H9 (cell line): ENCODE data around the gene MRPL36. TPM values are rescaled to one million over a fixed set of nuclear protein-coding genes. Genes with fewer than 3 reads are reported as not detected.
"Not testable (repeated sequence)": the region's sequence is repeated elsewhere in the genome, so short reads cannot be mapped to it uniquely, and the experiment has no call there.

Experiments used
- DNase-seq: peaks from one replicate; pipeline ENCODE4 v3.0.0-alpha.2; 2017
- H2AFZ ChIP-seq: one replicate; pipeline ENCODE4 v1.6.1; 2013; ENCODE audit warnings: mild to moderate bottlenecking, low read length, control low read depth, moderate library complexity
- H2AK5ac ChIP-seq: 2 replicates; pipeline ENCODE4 v1.6.1; 2013; ENCODE audit warnings: low read length, control low read depth, mixed read lengths; ENCODE audit not compliant: insufficient read length
- H2BK120ac ChIP-seq: one replicate; pipeline ENCODE4 v1.6.1; 2013; ENCODE audit warnings: low read depth, mild to moderate bottlenecking, low read length, control low read depth, inconsistent platforms; ENCODE audit not compliant: poor library complexity, severe bottlenecking
- H2BK12ac ChIP-seq: 2 replicates; pipeline ENCODE4 v1.6.1; 2013; ENCODE audit warnings: low read length, control low read depth, mixed read lengths, low read depth; ENCODE audit not compliant: insufficient read length
- H2BK15ac ChIP-seq: 2 replicates; pipeline ENCODE4 v1.6.1; 2013; ENCODE audit warnings: low read depth, low read length, control low read depth
- H2BK20ac ChIP-seq: one replicate; pipeline ENCODE4 v1.6.1; 2013; ENCODE audit warnings: low read depth, mild to moderate bottlenecking, low read length, control low read depth, inconsistent platforms; ENCODE audit not compliant: poor library complexity, severe bottlenecking
- H2BK5ac ChIP-seq: 2 replicates; pipeline ENCODE4 v1.6.1; 2013; ENCODE audit warnings: low read length, control low read depth, mixed read lengths; ENCODE audit not compliant: insufficient read length
- H3K14ac ChIP-seq: 2 replicates; pipeline ENCODE4 v1.6.1; 2013; ENCODE audit warnings: low read length, control low read depth; ENCODE audit not compliant: insufficient read depth
- H3K18ac ChIP-seq: 2 replicates; pipeline ENCODE4 v1.6.1; 2013; ENCODE audit warnings: low read depth, mild to moderate bottlenecking, mixed read lengths, low read length, control low read depth; ENCODE audit not compliant: insufficient read length
- H3K23ac ChIP-seq: 2 replicates; pipeline ENCODE4 v1.6.1; 2013; ENCODE audit warnings: low read length, control low read depth, mixed read lengths, low read depth; ENCODE audit not compliant: insufficient read length
- H3K23me2 ChIP-seq: 2 replicates; pipeline ENCODE4 v1.6.1; 2013; ENCODE audit warnings: low read depth, mild to moderate bottlenecking, mixed read lengths, low read length, control low read depth; ENCODE audit not compliant: insufficient read length, poor library complexity, severe bottlenecking
- H3K27ac ChIP-seq: 2 replicates; pipeline ENCODE4 v1.5.1; 2013; ENCODE audit warnings: low read length, control low read depth, mixed read lengths, low read depth; ENCODE audit not compliant: insufficient read length
- H3K27me3 ChIP-seq: 2 replicates; pipeline ENCODE4 v1.6.1; 2013; ENCODE audit warnings: low read length, control low read depth, inconsistent platforms; ENCODE audit not compliant: insufficient read depth
- H3K4ac ChIP-seq: 2 replicates; pipeline ENCODE4 v1.6.1; 2013; ENCODE audit warnings: low read depth, mild to moderate bottlenecking, control low read depth, inconsistent platforms, low read length, moderate library complexity
- H3K4me1 ChIP-seq: 2 replicates; pipeline ENCODE4 v1.6.1; 2013; ENCODE audit warnings: low read length, control low read depth, inconsistent platforms; ENCODE audit not compliant: insufficient read depth
- H3K4me2 ChIP-seq: 2 replicates; pipeline ENCODE4 v1.6.1; 2013; ENCODE audit warnings: low read length, control low read depth, mixed read lengths; ENCODE audit not compliant: insufficient read length, insufficient read depth
- H3K56ac ChIP-seq: 2 replicates; pipeline ENCODE4 v1.6.1; 2013; ENCODE audit warnings: low read depth, mild to moderate bottlenecking, mixed read lengths, low read length, control low read depth; ENCODE audit not compliant: insufficient read length
- H3K79me1 ChIP-seq: 2 replicates; pipeline ENCODE4 v1.6.1; 2013; ENCODE audit warnings: low read depth, mild to moderate bottlenecking, moderate library complexity, low read length, control low read depth, inconsistent platforms; ENCODE audit not compliant: insufficient read depth, poor library complexity, severe bottlenecking
- H3K79me2 ChIP-seq: 2 replicates; pipeline ENCODE4 v1.6.1; 2013; ENCODE audit warnings: low read length, control low read depth, inconsistent platforms; ENCODE audit not compliant: insufficient read depth
- H3K9ac ChIP-seq: 2 replicates; pipeline ENCODE4 v1.6.1; 2013; ENCODE audit warnings: low read length, control low read depth, mixed read lengths; ENCODE audit not compliant: insufficient read length; ENCODE audit errors: extremely low read depth
- H3K9me3 ChIP-seq: one replicate; pipeline ENCODE4 v1.6.1; 2013; ENCODE audit warnings: low read depth, low read length, inconsistent platforms; ENCODE audit not compliant: control insufficient read depth
- H3T11ph ChIP-seq: one replicate; pipeline ENCODE4 v1.6.1; 2013; ENCODE audit warnings: mild to moderate bottlenecking, low read length, control low read depth, inconsistent platforms
- H4K20me1 ChIP-seq: one replicate; pipeline ENCODE4 v1.6.1; 2013; ENCODE audit not compliant: control insufficient read depth, insufficient read length, insufficient read depth
- H4K5ac ChIP-seq: 2 replicates; pipeline ENCODE4 v1.6.1; 2013; ENCODE audit warnings: low read depth, mild to moderate bottlenecking, mixed read lengths, low read length, control low read depth; ENCODE audit not compliant: insufficient read length
- H4K8ac ChIP-seq: replicated peaks from 2 replicates; pipeline ENCODE4 v1.6.1; 2013; ENCODE audit warnings: low read length, control low read depth, mixed read lengths, low read depth; ENCODE audit not compliant: insufficient read length
- H4K91ac ChIP-seq: 2 replicates; pipeline ENCODE4 v1.6.1; 2013; ENCODE audit warnings: low read depth, mild to moderate bottlenecking, moderate library complexity, mixed read lengths, low read length, control low read depth; ENCODE audit not compliant: insufficient read length
- H3K27ac Mint-ChIP-seq, 3 experiments: 2 replicates in 2 of 3; 3 replicates in 1 of 3; pipeline ENCODE4 v1.8.0; 2020 to 2021; ENCODE audit warnings: mixed read lengths in 3 of 3, mild to moderate bottlenecking in 1 of 3, moderate library complexity in 1 of 3
- H3K27me3 Mint-ChIP-seq: 2 replicates; pipeline ENCODE4 v1.8.0; 2021; ENCODE audit warnings: low read depth, mild to moderate bottlenecking, moderate library complexity, mixed read lengths
- H3K36me3 Mint-ChIP-seq, 3 experiments: 2 replicates in 2 of 3; 3 replicates in 1 of 3; pipeline ENCODE4 v1.8.0; 2020 to 2021; ENCODE audit warnings: low read depth in 3 of 3, mixed read lengths in 3 of 3; ENCODE audit not compliant: insufficient read depth in 1 of 3
- H3K4me1 Mint-ChIP-seq, 2 experiments: 2 replicates each; pipeline ENCODE4 v1.8.0; 2020; ENCODE audit warnings: mixed read lengths in 2 of 2
- H3K4me3 Mint-ChIP-seq, 2 experiments: 2 replicates in 1 of 2; 3 replicates in 1 of 2; pipeline ENCODE4 v1.8.0; 2020 to 2021; ENCODE audit warnings: mild to moderate bottlenecking in 2 of 2, mixed read lengths in 2 of 2, moderate library complexity in 1 of 2
- H3K9me3 Mint-ChIP-seq, 2 experiments: 2 replicates in 1 of 2; 3 replicates in 1 of 2; pipeline ENCODE4 v1.8.0; 2020; ENCODE audit warnings: mild to moderate bottlenecking in 2 of 2, mixed read lengths in 2 of 2, moderate library complexity in 1 of 2
- WGBS: extraction: QIAGEN DNeasy Blood & Tissue Kit; methylation state at CpG from one replicate; pipeline ENCODE4 v1.1.7; 2013; ENCODE audit warnings: missing lambda C conversion rate, low lambda C conversion rate, mixed read lengths; ENCODE audit not compliant: insufficient read length; ENCODE audit errors: extremely low coverage; 5-methylcytosine and 5-hydroxymethylcytosine counted together
- total RNA-seq: library from RNA; stranded (reverse); gene quantifications from 2 replicates; pipeline ENCODE4 v1.2.1, GENCODE V29; 2021
- TF ChIP-seq, protein P1 (sequence below): fragments of 200-600 bp; sonication (generic); conservative IDR thresholded peaks from 3 replicates; pipeline ENCODE4 v1.8.0; 2021; ENCODE audit warnings: antibody characterized with exemption, mild to moderate bottlenecking

The MRPL36 gene
- total RNA-seq, 1 experiment from 2014 or later = 67.3 TPM

DNA sequence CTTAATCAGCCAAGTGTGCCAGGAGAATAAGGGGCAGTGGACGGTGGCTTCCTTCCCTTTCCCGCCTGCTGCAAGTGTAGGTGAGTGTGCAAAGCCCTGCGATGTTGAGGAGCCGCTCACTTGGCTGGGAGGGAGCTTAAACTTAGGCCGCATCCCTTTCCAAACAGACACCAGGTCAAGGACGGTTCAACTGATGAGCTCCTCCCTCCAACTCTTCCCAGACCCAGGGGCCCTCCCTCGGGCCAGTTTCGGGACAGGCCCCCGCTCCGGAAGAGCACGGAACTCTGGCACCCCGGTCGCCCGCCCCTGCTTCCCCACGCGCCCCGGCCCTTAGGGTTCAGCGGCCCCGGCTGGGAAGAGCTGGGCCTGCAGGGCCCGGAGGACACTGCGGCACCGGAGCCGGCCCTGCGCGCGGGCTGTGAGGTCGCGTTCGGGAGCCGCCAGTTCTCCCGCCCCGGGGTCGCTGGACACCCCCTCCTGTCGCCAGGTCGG lies 481 bp downstream of the MRPL36 start:
- Histone ChIP-seq H2AFZ (no peak overlapping the region), H2BK120ac (no peak overlapping the region), H4K8ac (no peak overlapping the region), H2BK5ac (no peak overlapping the region), H2BK15ac (no peak overlapping the region), H2BK20ac (no peak overlapping the region), H3K14ac (peak overlapping the region; percentile 78), H3K79me2 (peaks cover 13% of the 10 kb centered on the region; the same call in 1 of the 2 replicates), H3K4me2 (peak overlapping the region; percentile 99), H2BK12ac (no peak overlapping the region), H3K27me3 (no peaks in the 10 kb centered on the region), H3K23me2 (peaks cover 14% of the 10 kb centered on the region), H3K9ac (peak overlapping the region; percentile 88), H3K4ac (no peak overlapping the region), H3K18ac (no peak overlapping the region), H3K23ac (no peak overlapping the region), H3T11ph (no peak overlapping the region), H4K91ac (no peak overlapping the region), H3K9me3 (no peaks in the 10 kb centered on the region), H3K27ac (no peak overlapping the region), H4K20me1 (no peaks in the 10 kb centered on the region), H4K5ac (no peak overlapping the region), H3K4me1 (no peaks in the 10 kb centered on the region), H3K56ac (no peak overlapping the region), H3K79me1 (peaks cover 6% of the 10 kb centered on the region), H2AK5ac (no peak overlapping the region)
- DNase-seq = no peak
- TF ChIP-seq, protein P1, sequence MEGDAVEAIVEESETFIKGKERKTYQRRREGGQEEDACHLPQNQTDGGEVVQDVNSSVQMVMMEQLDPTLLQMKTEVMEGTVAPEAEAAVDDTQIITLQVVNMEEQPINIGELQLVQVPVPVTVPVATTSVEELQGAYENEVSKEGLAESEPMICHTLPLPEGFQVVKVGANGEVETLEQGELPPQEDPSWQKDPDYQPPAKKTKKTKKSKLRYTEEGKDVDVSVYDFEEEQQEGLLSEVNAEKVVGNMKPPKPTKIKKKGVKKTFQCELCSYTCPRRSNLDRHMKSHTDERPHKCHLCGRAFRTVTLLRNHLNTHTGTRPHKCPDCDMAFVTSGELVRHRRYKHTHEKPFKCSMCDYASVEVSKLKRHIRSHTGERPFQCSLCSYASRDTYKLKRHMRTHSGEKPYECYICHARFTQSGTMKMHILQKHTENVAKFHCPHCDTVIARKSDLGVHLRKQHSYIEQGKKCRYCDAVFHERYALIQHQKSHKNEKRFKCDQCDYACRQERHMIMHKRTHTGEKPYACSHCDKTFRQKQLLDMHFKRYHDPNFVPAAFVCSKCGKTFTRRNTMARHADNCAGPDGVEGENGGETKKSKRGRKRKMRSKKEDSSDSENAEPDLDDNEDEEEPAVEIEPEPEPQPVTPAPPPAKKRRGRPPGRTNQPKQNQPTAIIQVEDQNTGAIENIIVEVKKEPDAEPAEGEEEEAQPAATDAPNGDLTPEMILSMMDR = no peak
- H3K27ac Mint-ChIP-seq = peak overlapping the region in 1 of 3 experiments; percentile 35; a peak in 1 of 7 replicates
- H3K4me3 Mint-ChIP-seq = peak overlapping the region; percentile 95 to 96
- no CpG with 5 or more reads among the region's 35 CpGs for WGBS
- H3K4me1 Mint-ChIP-seq = peaks cover 22% of the 10 kb centered on the region in 2 experiments
- no peaks in the 10 kb centered on the region for H3K27me3 Mint-ChIP-seq
- peaks cover 0 to 3% of the 10 kb centered on the region in 2 experiments; a peak in 1 of 5 replicates for H3K9me3 Mint-ChIP-seq
- peaks cover 28 to 47% (median 45%) of the 10 kb centered on the region in 3 experiments for H3K36me3 Mint-ChIP-seq

DNA sequence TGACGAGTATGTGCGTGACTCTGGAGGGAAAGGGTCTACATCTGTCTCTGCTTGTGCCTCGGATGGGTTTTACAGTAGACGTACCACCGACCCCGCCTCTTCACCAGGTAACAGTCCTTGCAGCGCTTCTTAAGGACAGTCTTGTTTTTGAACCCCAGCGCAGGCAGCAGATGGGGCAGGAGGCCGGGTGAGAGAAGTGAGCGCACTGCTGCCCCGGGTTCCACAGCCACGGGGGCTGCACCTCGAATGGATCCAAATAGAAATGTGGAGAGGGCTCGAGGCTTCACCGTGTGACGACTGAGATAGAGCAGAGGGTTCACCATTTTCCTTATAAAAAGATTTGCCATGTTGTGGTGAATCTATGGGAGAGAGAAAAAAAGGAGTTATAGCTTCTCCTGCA lies 1.0 kb downstream of the MRPL36 start:
- not testable (repeated sequence) for H3K79me2 ChIP-seq, H2BK20ac ChIP-seq, H2BK12ac ChIP-seq, DNase-seq, H4K91ac ChIP-seq, H3T11ph ChIP-seq, H2BK15ac ChIP-seq, H3K9me3 Mint-ChIP-seq, H3K9me3 ChIP-seq, H3K4ac ChIP-seq, H3K27ac ChIP-seq, H2BK120ac ChIP-seq, H2BK5ac ChIP-seq, H3K56ac ChIP-seq, H3K79me1 ChIP-seq, H4K20me1 ChIP-seq, H4K5ac ChIP-seq, H4K8ac ChIP-seq, H3K27me3 Mint-ChIP-seq, H3K27ac Mint-ChIP-seq, H3K14ac ChIP-seq, H3K4me1 ChIP-seq, H2AFZ ChIP-seq, H3K18ac ChIP-seq, H3K27me3 ChIP-seq, H2AK5ac ChIP-seq, H3K23ac ChIP-seq
- H3K4me3 Mint-ChIP-seq = peak overlapping the region; percentile 95 to 96
- peaks cover 22% of the 10 kb centered on the region in 2 experiments for H3K4me1 Mint-ChIP-seq
- peaks cover 22 to 41% (median 39%) of the 10 kb centered on the region in 3 experiments for H3K36me3 Mint-ChIP-seq
- peaks cover 14% of the 10 kb centered on the region for H3K23me2 ChIP-seq
- H3K9ac ChIP-seq = peak overlapping the region; percentile 88
- WGBS = no CpG with 5 or more reads among the region's 16 CpGs
- peak overlapping the region; percentile 99 for H3K4me2 ChIP-seq
